GM23338 (cell line): ENCODE data around the gene TMEM8B. TPM values are rescaled to one million over a fixed set of nuclear protein-coding genes. Genes with fewer than 3 reads are reported as not detected.

Source experiments
- ATAC-seq: fragments of 200-7000 bp; cut with Tn5 transposase; 3 replicates; pipeline ENCODE4 v1.9.1; 2020
- DNase-seq: peaks from one replicate; pipeline ENCODE4 v3.0.0-alpha.2; 2015; ENCODE audit warnings: low spot score
- H2AFZ ChIP-seq: fragments of 200-600 bp; sonication (generic); 2 replicates; pipeline ENCODE4 v1.8.0; 2016; ENCODE audit warnings: antibody characterized with exemption, mild to moderate bottlenecking, moderate library complexity
- H3F3A ChIP-seq: fragments of 200-600 bp; sonication (generic); replicated peaks from 2 replicates; pipeline ENCODE4 v1.8.0; 2017; ENCODE audit warnings: antibody characterized with exemption, mixed run types, low read depth
- H3K27ac ChIP-seq: fragments of 200-600 bp; sonication (generic); 2 replicates; pipeline ENCODE4 v1.6.1; 2016; ENCODE audit warnings: low read depth
- H3K27me3 ChIP-seq: fragments of 200-600 bp; sonication (generic); 2 replicates; pipeline ENCODE4 v1.8.0; 2016; ENCODE audit warnings: mild to moderate bottlenecking, mixed run types, moderate library complexity; ENCODE audit not compliant: insufficient read depth
- H3K36me3 ChIP-seq: fragments of 200-600 bp; sonication (generic); 2 replicates; pipeline ENCODE4 v1.8.0; 2016; ENCODE audit warnings: mild to moderate bottlenecking; ENCODE audit not compliant: insufficient read depth
- H3K4me1 ChIP-seq: fragments of 200-600 bp; sonication (generic); 2 replicates; pipeline ENCODE4 v1.8.0; 2016; ENCODE audit warnings: mild to moderate bottlenecking, moderate library complexity; ENCODE audit not compliant: insufficient read depth
- H3K4me2 ChIP-seq: fragments of 200-600 bp; sonication (generic); 2 replicates; pipeline ENCODE4 v1.7.1; 2017; ENCODE audit warnings: mixed run types
- H3K4me3 ChIP-seq: fragments of 200-600 bp; sonication (generic); 2 replicates; pipeline ENCODE4 v1.6.1; 2016; ENCODE audit warnings: mixed run types
- H3K79me2 ChIP-seq: fragments of 200-600 bp; sonication (generic); replicated peaks from 2 replicates; pipeline ENCODE4 v1.8.0; 2017; ENCODE audit warnings: mild to moderate bottlenecking; ENCODE audit not compliant: insufficient read depth
- H3K9me2 ChIP-seq: fragments of 200-600 bp; sonication (generic); 2 replicates; pipeline ENCODE4 v1.8.0; 2017; ENCODE audit not compliant: insufficient read depth
- H4K20me1 ChIP-seq: fragments of 200-600 bp; sonication (generic); replicated peaks from 2 replicates; pipeline ENCODE4 v1.8.0; 2017; ENCODE audit warnings: mild to moderate bottlenecking; ENCODE audit not compliant: insufficient read depth
- H3K27ac Mint-ChIP-seq: 2 replicates; pipeline ENCODE4 v1.8.0; 2020; ENCODE audit warnings: inconsistent platforms, mild to moderate bottlenecking, moderate library complexity, mixed read lengths
- H3K27me3 Mint-ChIP-seq: 3 replicates; pipeline ENCODE4 v1.8.0; 2022; ENCODE audit warnings: low read depth, mild to moderate bottlenecking, moderate library complexity, mixed read lengths, inconsistent platforms; ENCODE audit not compliant: insufficient read depth, poor library complexity
- H3K36me3 Mint-ChIP-seq: 3 replicates; pipeline ENCODE4 v1.8.0; 2021; ENCODE audit warnings: low read depth, mild to moderate bottlenecking, inconsistent platforms, moderate library complexity, mixed read lengths
- H3K4me1 Mint-ChIP-seq: 3 replicates; pipeline ENCODE4 v1.8.0; 2020; ENCODE audit warnings: mild to moderate bottlenecking, inconsistent platforms, mixed read lengths
- H3K4me3 Mint-ChIP-seq: 3 replicates; pipeline ENCODE4 v1.8.0; 2021; ENCODE audit warnings: moderate library complexity, mild to moderate bottlenecking, inconsistent platforms, mixed read lengths
- H3K9me3 Mint-ChIP-seq: 3 replicates; pipeline ENCODE4 v1.8.0; 2020; ENCODE audit warnings: moderate library complexity, mild to moderate bottlenecking, inconsistent platforms, mixed read lengths
- CREB1 ChIP-seq: fragments of 250-450 bp; sonication (Bioruptor Pico); IDR thresholded peaks from 2 replicates; pipeline ENCODE4 v1.5.0; 2020; ENCODE audit warnings: low read depth, mild to moderate bottlenecking, moderate library complexity
- ETS1 ChIP-seq: IDR thresholded peaks from 2 replicates; pipeline ENCODE4 v1.6.1; 2016; ENCODE audit warnings: antibody characterized with exemption
- JUNB ChIP-seq: IDR thresholded peaks from one replicate; pipeline ENCODE4 v1.6.1; 2016; ENCODE audit warnings: antibody characterized with exemption; ENCODE audit not compliant: unreplicated experiment
- POLR2AphosphoS5 ChIP-seq: IDR thresholded peaks from 2 replicates; pipeline ENCODE4 v1.6.1; 2016; ENCODE audit warnings: antibody characterized with exemption, low read depth
- REST ChIP-seq: IDR thresholded peaks from one replicate; pipeline ENCODE4 v1.6.1; 2018; ENCODE audit warnings: antibody characterized with exemption; ENCODE audit not compliant: unreplicated experiment
- STAT1 ChIP-seq: IDR thresholded peaks from one replicate; pipeline ENCODE4 v1.6.1; 2016; ENCODE audit warnings: antibody characterized with exemption; ENCODE audit not compliant: unreplicated experiment
- ZNF331 ChIP-seq: fragments of 250-450 bp; sonication (Bioruptor Pico); IDR thresholded peaks from 2 replicates; pipeline ENCODE4 v1.5.0; 2020; ENCODE audit warnings: low read depth, mild to moderate bottlenecking, moderate library complexity
- polyA plus RNA-seq: library from polyadenylated mRNA; unstranded; fragments of >200 nt; fragmentation: Nextera tagmentation; extraction: Ambion mirVana; gene quantifications from 2 replicates; pipeline ENCODE4 v1.2.1, GENCODE V29; 2016
- total RNA-seq: library from RNA; depleted of rRNA; stranded (reverse); fragments of >200 nt; shearing (Covaris generic); gene quantifications from 2 replicates; pipeline ENCODE4 v1.2.3, GENCODE V29; 2014
- TF ChIP-seq, protein P1 (sequence below), 2 experiments: fragments of 200-600 bp in 1 of 2; sonication (generic) in 1 of 2; conservative IDR thresholded peaks; 2 replicates each; pipeline versions ENCODE4 v1.5.1 to v1.6.1; 2016 to 2017; ENCODE audit warnings: antibody characterized with exemption in 2 of 2, low read depth in 2 of 2, mild to moderate bottlenecking in 2 of 2, moderate library complexity in 1 of 2
- TF ChIP-seq, protein P2 (sequence below): fragments of 250-450 bp; sonication (Bioruptor Pico); IDR thresholded peaks from 2 replicates; pipeline ENCODE4 v1.5.0; 2020; ENCODE audit warnings: mild to moderate bottlenecking, moderate library complexity

Gene TMEM8B
- total and polyA plus RNA-seq, 2 experiments from 2014 or later: 4.2 to 5.5 TPM

DNA sequence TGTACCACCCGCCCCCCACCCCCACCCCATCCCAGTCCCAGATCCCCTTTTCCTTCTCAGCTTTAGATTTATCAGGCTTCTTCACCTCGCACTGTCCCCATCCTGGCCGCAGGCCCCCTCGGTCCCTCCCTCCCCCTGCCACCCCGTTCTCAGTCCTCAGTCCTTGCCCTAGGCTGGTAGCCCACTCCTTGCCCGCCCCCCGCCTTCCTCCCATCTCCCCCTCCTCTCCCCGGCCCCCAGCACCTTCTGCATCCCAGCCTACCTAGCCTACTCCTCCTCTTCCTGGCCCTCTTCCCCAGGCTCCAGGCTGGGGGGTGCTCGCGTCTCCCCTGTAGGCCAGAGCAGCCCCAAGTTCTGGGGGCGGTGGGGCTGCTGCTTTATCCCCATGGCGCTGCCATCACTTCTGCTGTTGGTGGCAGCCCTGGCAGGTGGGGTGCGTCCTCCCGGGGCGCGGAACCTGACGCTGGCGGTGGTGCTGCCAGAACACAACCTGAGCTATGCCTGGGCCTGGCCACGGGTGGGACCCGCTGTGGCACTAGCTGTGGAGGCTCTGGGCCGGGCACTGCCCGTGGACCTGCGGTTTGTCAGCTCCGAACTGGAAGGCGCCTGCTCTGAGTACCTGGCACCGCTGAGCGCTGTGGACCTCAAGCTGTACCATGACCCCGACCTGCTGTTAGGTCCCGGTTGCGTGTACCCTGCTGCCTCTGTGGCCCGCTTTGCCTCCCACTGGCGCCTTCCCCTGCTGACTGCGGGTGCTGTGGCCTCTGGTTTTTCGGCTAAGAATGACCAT lies 36.8 kb upstream of the TMEM8B start:
- no peak for TF ChIP-seq JUNB
- TF ChIP-seq, protein P1, sequence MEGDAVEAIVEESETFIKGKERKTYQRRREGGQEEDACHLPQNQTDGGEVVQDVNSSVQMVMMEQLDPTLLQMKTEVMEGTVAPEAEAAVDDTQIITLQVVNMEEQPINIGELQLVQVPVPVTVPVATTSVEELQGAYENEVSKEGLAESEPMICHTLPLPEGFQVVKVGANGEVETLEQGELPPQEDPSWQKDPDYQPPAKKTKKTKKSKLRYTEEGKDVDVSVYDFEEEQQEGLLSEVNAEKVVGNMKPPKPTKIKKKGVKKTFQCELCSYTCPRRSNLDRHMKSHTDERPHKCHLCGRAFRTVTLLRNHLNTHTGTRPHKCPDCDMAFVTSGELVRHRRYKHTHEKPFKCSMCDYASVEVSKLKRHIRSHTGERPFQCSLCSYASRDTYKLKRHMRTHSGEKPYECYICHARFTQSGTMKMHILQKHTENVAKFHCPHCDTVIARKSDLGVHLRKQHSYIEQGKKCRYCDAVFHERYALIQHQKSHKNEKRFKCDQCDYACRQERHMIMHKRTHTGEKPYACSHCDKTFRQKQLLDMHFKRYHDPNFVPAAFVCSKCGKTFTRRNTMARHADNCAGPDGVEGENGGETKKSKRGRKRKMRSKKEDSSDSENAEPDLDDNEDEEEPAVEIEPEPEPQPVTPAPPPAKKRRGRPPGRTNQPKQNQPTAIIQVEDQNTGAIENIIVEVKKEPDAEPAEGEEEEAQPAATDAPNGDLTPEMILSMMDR (conservative IDR thresholded peaks at IDR 0.05; ENCODE audit: low read depth in 2 of 2): no peak
- TF ChIP-seq POLR2AphosphoS5: no peak
- TF ChIP-seq ZNF331 (CRISPR knock-in tag): no peak
- TF ChIP-seq, protein P2, sequence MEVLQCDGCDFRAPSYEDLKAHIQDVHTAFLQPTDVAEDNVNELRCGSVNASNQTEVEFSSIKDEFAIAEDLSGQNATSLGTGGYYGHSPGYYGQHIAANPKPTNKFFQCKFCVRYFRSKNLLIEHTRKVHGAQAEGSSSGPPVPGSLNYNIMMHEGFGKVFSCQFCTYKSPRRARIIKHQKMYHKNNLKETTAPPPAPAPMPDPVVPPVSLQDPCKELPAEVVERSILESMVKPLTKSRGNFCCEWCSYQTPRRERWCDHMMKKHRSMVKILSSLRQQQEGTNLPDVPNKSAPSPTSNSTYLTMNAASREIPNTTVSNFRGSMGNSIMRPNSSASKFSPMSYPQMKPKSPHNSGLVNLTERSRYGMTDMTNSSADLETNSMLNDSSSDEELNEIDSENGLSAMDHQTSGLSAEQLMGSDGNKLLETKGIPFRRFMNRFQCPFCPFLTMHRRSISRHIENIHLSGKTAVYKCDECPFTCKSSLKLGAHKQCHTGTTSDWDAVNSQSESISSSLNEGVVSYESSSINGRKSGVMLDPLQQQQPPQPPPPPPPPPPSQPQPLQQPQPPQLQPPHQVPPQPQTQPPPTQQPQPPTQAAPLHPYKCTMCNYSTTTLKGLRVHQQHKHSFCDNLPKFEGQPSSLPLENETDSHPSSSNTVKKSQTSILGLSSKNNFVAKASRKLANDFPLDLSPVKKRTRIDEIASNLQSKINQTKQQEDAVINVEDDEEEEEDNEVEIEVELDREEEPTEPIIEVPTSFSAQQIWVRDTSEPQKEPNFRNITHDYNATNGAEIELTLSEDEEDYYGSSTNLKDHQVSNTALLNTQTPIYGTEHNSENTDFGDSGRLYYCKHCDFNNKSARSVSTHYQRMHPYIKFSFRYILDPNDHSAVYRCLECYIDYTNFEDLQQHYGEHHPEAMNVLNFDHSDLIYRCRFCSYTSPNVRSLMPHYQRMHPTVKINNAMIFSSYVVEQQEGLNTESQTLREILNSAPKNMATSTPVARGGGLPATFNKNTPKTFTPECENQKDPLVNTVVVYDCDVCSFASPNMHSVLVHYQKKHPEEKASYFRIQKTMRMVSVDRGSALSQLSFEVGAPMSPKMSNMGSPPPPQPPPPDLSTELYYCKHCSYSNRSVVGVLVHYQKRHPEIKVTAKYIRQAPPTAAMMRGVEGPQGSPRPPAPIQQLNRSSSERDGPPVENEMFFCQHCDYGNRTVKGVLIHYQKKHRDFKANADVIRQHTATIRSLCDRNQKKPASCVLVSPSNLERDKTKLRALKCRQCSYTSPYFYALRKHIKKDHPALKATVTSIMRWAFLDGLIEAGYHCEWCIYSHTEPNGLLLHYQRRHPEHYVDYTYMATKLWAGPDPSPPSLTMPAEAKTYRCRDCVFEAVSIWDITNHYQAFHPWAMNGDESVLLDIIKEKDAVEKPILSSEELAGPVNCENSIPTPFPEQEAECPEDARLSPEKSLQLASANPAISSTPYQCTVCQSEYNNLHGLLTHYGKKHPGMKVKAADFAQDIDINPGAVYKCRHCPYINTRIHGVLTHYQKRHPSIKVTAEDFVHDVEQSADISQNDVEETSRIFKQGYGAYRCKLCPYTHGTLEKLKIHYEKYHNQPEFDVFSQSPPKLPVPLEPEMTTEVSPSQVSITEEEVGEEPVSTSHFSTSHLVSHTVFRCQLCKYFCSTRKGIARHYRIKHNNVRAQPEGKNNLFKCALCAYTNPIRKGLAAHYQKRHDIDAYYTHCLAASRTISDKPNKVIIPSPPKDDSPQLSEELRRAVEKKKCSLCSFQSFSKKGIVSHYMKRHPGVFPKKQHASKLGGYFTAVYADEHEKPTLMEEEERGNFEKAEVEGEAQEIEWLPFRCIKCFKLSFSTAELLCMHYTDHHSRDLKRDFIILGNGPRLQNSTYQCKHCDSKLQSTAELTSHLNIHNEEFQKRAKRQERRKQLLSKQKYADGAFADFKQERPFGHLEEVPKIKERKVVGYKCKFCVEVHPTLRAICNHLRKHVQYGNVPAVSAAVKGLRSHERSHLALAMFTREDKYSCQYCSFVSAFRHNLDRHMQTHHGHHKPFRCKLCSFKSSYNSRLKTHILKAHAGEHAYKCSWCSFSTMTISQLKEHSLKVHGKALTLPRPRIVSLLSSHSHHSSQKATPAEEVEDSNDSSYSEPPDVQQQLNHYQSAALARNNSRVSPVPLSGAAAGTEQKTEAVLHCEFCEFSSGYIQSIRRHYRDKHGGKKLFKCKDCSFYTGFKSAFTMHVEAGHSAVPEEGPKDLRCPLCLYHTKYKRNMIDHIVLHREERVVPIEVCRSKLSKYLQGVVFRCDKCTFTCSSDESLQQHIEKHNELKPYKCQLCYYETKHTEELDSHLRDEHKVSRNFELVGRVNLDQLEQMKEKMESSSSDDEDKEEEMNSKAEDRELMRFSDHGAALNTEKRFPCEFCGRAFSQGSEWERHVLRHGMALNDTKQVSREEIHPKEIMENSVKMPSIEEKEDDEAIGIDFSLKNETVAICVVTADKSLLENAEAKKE (CRISPR knock-in tag): no peak
- TF ChIP-seq STAT1: no peak
- no peak for TF ChIP-seq CREB1 (CRISPR knock-in tag)
- TF ChIP-seq REST: no peak
- no peak for TF ChIP-seq ETS1
- DNase-seq (no peak), ATAC-seq (peak; percentile 2)
- peaks cover 7% of the 10 kb centered on the region; the same call in 1 of the 2 replicates for H3K27me3 ChIP-seq
- peaks cover 15% of the 10 kb centered on the region for H3K4me1 ChIP-seq
- H3K4me3 ChIP-seq: peak overlapping the region; percentile 61
- H3K36me3 ChIP-seq: 0 out of 2 replicates have a peak, but pooled peaks cover 3% of the 10 kb centered on the region
- peaks cover 5% of the 10 kb centered on the region; the same call in 1 of the 3 replicates for H3K36me3 Mint-ChIP-seq
- no peak overlapping the region for H3K27ac Mint-ChIP-seq
- no peaks in the 10 kb centered on the region for H3K9me3 Mint-ChIP-seq
- peak overlapping the region; percentile 76 for H3K4me2 ChIP-seq
- H2AFZ ChIP-seq: no peak overlapping the region
- peaks cover 23% of the 10 kb centered on the region for H3K4me1 Mint-ChIP-seq
- H3K79me2 ChIP-seq: no peaks in the 10 kb centered on the region
- 0 out of 2 replicates have a peak, but pooled peaks cover 3% of the 10 kb centered on the region for H3F3A ChIP-seq
- H3K9me2 ChIP-seq: no peaks in the 10 kb centered on the region
- peaks cover 14% of the 10 kb centered on the region for H3K27me3 Mint-ChIP-seq
- no peak overlapping the region for H3K27ac ChIP-seq
- peak overlapping the region; percentile 65 for H3K4me3 Mint-ChIP-seq
- no peaks in the 10 kb centered on the region; the same call in 1 of the 2 replicates for H4K20me1 ChIP-seq
